Germinal center (tissue), 1 donor: Measurements from ENCODE around the gene MEIKIN.

Experiments
- DNase-seq: peaks from one replicate; pipeline ENCODE4 v3.0.0; 2012; ENCODE audit warnings: mixed read lengths, low spot score

MEIKIN gene

GRCh38 chr5:131973089-131973712, 27.7 kb upstream of the MEIKIN start:
- DNase-seq = no peak

GRCh38 chr5:131968396-131968954, 23.0 kb upstream of the MEIKIN start:
- DNase-seq = no peak

DNA sequence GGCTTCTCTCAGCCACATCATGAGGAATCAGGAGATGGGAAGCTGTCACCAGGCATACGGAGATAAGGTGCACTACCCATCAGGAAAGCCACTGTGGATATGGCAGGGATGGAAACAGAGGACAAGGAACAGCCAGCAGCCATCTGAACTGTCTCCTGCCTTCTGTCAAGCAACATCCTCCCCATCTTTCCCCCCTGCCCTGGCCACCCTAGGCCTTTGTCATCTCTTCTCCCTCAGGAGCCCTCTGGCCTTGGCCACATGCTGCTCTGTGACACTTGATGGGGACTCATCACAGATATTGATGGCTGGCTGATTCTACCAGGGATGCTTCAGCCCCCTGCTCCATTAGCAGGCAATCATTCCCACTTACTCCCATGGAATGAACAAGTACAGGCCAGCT, 21.1 kb upstream of the MEIKIN start:
- DNase-seq = no peak

- no peak for DNase-seq
Observed at GRCh38 chr5:131965826-131966415, 20.5 kb upstream of the MEIKIN start.

DNA sequence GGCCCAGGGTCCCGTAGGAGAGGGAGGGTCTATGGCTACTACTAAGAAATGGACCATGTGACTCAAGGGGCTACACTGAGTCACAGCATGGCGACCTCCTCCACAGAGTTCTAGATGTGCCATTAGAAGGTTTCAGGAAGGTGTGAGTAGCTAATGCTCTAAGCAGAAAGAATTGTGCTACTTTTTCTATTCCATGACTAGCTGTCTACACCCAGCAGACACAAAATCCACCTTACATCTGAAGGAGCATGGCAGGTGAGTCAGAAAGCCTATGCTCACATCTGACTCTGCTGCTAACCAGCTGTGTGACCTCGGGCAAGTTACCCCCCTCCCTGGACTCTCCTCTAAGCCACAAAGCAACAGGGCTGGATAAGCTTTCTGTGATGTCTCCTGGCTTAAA, 14.4 kb upstream of the MEIKIN start:
- DNase-seq = no peak

DNA sequence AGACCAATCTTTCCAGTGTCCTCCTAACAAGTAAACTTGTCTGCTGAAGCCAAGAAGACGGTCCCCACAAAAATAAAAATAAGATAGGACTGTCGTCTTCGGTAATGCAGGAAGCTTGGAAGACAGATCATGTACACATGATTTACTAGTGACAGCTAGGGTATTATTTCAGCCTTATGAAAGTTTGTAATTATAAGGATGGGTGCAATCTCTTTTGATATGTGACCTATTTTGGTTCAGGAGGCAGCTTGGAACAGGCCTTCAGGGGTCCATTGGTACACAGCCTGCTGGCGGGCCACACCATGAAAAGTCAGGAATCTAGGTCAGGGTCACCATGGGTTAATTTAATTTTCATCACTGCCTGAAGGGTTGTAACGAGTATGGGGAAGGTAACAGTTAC, 13.7 kb upstream of the MEIKIN start:
- no peak for DNase-seq

GRCh38 chr5:131957721-131958441, 12.4 kb upstream of the MEIKIN start:
- DNase-seq = no peak

GRCh38 chr5:131953969-131954368, 8.5 kb upstream of the MEIKIN start:
- no peak for DNase-seq

GRCh38 chr5:131952301-131952857, 6.9 kb upstream of the MEIKIN start:
- no peak for DNase-seq

- no peak for DNase-seq
Observed at GRCh38 chr5:131950706-131951105, 5.2 kb upstream of the MEIKIN start.

GRCh38 chr5:131947445-131947844, 2.0 kb upstream of the MEIKIN start:
- no peak for DNase-seq

GRCh38 chr5:131944702-131945550, 537 bp downstream of the MEIKIN start:
- no peak for DNase-seq

- DNase-seq = no peak
Observed at GRCh38 chr5:131943916-131944315, 1.5 kb downstream of the MEIKIN start.

- DNase-seq = no peak
Observed at GRCh38 chr5:131942016-131942415, 3.4 kb downstream of the MEIKIN start.

- DNase-seq = no peak
Observed at GRCh38 chr5:131939690-131940345, 5.6 kb downstream of the MEIKIN start.

DNA sequence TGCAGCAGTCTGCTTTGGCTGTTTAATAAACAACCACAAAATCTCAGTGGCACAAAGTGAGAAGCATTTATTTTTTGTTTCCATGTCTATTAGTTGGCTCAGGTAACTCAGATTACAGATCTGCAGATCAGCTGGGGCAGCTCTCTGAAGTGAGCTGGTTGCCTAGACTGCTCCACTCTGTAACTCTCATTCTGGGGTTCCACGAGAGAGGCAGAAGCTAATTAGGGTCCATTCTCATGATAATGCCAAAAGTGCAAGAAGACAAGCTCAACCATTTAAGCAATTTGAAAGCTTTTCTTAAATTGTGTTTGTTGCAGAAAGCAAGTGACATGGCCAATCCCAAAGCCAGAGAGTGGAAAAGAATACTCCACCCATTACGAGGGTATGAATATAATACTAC, 13.2 kb downstream of the MEIKIN start:
- no peak for DNase-seq

DNA sequence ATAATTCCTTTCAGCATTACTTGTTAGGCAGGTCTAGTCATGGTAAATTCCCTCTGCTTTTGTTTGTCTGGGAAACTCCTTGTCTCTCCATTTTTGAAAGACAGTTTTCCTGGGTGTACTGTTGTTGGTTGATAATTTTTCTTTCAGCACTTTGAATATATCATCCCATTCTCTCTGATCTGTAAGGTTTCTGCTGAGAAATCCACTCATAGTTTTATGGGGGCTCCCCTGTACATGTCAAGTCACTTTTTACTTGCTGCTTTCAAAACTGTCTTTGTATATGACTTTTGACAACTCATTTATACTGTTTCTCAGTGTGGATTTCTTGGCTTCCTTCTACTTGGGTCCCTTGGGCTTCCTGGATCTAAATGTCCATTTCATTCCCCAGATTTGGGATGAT, 16.5 kb downstream of the MEIKIN start:
- DNase-seq = no peak

DNA sequence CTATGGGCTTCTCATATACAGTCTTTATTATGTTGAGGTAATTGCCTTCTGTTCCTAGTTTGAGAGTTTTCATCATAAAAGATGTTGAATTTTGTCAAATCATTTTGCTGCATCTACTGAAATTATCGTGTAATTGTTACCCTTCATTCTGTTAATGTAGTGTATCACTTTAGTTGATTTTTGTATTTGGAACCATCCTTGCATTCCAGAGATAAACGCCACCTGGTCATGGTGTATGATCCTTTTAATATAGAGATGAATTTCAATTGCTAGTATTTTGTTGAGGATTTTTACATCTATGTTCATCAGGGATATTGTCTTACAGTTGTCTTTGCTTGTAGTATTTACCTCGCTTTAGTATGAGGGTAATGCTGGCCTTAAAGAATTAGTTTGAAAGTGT, 19.3 kb downstream of the MEIKIN start:
- DNase-seq = no peak

DNA sequence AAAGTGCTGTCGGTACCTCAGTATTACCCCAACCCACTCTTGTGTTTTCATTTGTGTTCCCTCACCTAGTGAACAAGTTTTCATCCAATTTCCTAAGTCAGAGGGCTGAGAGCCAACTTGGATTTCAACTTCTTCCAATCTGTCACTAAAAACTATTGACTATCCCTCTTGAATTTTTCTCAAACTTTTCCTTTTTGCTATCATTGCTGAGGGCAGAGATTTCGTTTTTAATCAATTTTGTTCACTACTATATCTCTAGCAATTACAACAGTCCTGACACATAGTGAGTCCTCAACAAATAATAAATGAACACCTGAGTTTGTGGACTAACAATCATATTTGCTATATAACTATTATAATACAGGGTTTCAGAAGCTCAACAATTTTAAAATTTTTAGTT, 29.0 kb downstream of the MEIKIN start:
- no peak for DNase-seq

DNA sequence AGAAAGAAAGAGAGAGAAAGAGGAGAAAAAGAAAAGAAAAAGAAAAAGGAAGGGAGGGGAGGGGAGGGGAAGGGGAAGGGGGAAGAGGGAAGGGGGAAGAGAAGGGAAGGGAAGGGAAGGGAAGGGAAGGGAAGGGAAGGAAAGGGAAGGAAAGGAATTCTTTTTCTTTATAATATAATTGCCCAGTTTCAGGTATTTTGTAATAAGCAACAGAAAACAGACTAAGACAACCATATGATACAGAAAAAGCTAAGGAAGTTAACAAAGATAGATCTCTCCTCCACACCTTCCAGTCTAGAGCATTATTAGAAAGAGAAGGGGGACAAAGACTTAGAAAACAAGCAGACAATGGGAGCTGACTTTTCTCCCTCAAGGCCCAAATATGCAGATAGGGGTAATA, 31.0 kb downstream of the MEIKIN start:
- no peak for DNase-seq

GRCh38 chr5:131913603-131914002, 31.9 kb downstream of the MEIKIN start:
- DNase-seq = no peak
